Stimulated activated CD4-positive, alpha-beta T cell treated with anti-CD3 and anti-CD28 coated beads, Interleukin-12 subunit alpha, Interleukin-12 subunit beta, amount 100 ng/mL, for 4 hours (primary cell): ENCODE measurements around the gene CARD9.
"Not testable (repeated sequence)": the region's sequence is repeated elsewhere in the genome, so short reads cannot be mapped to it uniquely, and the experiment has no call there.

ENCODE experiments used
- DNase-seq: peaks from one replicate; pipeline ENCODE4 v3.0.0-alpha.2; 2020

Gene CARD9

DNA sequence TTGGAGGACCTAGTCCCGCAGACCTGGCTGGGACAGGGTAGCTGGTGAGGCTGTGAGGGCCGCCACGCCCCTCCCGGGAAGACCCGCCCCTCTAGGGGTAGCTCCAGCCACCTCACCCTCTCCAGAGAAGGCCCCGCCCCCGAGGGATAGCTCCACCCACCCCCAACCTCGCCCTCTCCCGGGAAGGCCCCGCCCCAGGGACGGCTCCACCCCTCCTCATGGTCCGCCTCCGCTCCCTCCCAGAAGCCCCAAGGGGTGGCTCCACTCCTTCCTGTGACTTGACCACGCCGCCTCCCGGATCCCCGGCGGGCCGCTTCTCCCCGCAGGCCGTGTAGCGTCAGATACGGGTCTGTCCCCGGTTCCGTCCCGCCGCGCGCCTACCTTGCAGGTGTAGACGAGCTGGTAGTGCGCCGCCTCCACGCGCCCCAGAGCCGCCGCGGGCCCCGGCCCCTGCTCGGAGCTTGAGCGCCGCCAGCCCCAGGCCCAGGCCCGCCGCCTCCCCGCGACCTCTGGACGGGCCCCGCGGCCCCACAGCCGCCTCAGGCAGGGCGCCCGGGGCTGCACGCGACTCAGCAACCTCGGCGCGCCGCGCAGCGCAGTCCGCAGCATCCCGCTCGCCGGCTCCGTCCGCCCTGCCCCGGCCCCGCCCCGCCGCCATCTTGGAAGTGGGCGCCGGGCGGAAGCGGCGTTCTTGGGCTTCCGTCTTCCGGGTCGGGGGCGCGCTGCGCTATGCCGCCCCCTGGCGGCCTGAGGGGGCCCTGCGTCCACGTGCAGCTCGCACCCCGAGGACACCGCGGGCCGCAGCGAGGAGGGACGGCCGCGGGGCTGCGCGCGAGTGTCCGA lies 10.1 kb downstream of the CARD9 start, which contains the start of gene DNLZ:
Gene DNLZ, minus strand, starts transcription at position 639 of the 843 bp plus-strand sequence. Its CDS starts 30 bp downstream, at position 609.
- peak; percentile 98 for DNase-seq

DNA sequence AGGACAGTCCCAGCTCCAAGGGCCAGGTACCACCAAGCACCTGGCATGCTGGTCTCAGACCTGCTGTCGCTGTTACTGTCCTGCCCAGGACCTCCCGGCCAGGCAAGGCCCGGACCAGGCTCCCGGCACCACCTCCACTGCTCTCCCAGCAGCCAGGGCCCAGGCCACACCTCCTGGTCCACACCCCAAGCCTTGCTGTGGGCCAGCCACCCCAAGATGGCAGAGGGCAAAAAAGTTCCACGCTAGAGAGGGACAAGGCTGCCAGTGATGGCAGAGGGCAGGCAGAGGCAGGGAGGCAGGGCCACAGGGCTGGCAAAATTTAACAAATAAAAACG lies 11.1 kb downstream of the CARD9 start:
- no peak for DNase-seq

DNA sequence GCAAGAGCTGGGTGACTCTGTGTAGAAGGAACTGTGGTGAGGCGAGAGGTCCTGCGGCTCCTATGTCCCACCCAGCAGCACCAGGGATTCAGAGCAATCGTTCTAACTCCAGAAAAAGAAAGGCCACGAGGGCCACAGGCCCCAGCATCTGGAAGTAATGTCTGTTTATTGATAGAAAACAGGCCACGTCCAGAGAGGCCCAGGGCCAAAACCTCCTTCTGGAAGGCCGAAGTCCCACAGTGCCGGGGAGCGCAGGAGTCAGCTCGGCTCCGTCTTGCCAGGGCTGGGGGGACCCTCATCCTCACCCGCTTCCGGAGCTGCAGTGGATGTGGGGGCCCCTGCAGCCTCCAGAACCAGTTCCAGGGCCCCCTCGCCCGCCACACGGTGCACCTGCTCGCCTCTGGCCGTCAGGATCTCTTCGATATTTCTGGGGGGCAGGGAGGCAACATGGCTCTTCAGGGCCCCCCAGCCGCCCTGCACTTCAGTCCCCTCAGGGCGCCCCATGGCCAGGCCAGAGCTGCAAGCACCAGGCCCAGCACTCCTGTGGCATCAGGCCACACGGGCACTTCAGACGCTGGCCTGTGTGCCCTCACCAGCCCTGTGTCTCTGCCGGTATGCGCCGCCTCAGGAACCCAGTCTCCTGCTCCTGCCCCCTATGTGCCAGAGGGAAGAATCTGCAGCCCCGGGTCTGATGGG lies 11.6 kb downstream of the CARD9 start:
- no peak for DNase-seq

GRCh38 chr9:136361047-136361753 lies 12.3 kb downstream of the CARD9 start:
- no peak for DNase-seq

DNA sequence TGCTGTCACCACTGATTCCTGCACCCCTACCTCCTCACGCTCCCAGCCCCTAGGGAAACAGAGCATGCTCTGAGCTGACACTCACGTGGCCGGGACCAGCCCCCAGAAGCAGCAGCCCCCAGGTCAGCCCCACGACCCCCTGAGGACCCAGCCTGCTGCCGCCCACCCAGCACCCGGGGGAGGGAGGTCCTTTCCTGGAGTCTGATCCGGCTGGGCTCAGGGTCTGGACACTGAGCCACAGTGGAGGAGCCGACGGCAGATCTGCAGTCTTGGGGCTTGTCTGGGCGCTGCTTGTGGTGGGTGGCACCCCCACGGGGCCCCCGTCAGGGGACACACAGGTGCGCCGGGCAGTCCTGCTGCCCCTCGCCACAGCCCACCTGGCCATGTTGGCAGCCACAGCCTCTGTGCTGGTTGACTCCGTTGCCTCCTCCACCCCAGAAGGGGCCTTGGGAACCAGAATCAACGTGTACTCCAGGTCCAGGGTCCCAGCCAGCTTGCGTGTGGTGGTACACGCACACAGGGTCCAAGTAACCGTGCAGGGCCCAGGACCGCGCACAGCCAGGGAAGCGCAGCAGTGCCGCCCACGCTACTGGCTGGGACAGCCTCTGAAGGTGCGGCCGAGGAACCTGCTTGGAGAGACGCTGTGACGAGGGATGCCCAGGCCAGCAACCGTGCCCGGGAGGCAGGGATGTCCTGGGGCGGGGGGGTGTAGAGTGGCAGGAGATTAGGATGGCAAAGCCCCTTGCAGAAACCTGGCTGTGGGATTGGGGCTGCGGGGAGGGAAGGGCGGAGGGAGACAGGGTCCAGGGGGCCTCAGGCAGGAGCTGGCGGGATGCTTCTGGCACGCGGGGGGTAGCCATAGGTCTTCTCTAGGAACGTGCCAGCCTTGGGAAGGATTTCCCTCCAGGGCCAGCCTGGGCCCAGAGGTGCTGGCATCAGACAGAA lies 13.4 kb downstream of the CARD9 start:
- DNase-seq = no peak

DNA sequence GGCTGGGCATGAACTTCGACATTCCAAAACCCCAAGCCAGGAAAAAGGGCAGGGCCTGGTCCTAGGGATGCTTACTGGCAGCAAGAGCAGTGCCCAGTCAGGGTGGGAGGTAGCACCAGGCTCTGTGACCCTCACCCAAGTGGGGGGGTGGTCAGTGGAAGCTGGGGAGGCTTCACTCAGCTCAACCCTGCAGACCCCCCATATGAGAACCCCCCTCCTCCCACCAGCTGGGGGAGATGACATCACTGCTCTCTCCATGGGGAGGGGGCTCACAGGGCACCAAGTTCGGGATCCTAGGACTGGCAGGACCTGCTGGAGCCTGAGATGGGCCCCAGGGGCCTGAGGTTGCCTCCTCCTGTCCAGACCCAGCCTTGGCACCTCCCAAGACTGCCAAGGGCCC lies 14.6 kb downstream of the CARD9 start:
- no peak for DNase-seq

DNA sequence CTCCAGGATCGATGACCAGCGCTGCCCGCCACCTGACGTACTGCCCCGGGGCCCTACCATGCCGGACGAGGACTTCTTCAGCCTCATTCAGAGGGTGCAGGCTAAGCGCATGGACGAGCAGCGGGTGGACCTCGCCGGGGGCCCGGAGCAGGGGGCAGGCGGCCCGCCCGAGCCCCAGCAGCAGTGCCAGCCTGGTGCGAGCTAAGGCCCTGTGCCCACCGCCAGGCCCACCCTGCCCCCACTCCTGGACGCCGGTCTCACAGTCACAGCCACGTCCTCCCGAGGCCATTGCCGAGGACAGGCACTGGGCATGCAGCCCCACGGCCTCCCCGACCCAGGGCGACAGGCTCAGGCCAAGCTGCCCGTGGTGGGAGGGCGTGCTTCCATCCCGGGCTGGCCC lies 15.5 kb downstream of the CARD9 start:
- no peak for DNase-seq

DNA sequence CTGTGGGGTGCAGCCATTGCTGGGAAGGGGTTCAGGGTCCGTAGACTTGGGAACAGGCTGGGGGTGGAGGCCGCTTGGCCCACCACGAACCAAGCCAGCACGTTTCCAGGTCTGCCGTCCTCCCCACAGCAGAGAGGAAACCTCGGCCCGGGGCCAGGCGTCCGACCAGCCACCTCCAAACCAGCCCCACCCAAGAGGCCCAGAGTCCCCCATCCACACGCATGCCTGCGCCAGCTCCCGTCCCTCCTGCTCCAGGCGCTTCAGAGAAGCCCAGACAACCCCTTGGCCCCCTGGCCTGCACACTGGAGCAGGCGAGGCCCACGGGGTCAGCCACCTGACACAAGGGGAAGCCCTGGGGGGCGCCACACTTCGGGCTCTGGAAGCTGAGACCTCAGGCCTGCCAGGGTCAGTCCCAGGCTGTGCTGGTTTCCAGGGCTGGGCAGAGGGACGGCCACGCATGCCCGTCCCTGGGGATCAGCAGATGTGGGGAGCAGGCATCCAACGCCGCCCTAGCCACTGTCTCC lies 16.2 kb downstream of the CARD9 start:
- DNase-seq = no peak

DNA sequence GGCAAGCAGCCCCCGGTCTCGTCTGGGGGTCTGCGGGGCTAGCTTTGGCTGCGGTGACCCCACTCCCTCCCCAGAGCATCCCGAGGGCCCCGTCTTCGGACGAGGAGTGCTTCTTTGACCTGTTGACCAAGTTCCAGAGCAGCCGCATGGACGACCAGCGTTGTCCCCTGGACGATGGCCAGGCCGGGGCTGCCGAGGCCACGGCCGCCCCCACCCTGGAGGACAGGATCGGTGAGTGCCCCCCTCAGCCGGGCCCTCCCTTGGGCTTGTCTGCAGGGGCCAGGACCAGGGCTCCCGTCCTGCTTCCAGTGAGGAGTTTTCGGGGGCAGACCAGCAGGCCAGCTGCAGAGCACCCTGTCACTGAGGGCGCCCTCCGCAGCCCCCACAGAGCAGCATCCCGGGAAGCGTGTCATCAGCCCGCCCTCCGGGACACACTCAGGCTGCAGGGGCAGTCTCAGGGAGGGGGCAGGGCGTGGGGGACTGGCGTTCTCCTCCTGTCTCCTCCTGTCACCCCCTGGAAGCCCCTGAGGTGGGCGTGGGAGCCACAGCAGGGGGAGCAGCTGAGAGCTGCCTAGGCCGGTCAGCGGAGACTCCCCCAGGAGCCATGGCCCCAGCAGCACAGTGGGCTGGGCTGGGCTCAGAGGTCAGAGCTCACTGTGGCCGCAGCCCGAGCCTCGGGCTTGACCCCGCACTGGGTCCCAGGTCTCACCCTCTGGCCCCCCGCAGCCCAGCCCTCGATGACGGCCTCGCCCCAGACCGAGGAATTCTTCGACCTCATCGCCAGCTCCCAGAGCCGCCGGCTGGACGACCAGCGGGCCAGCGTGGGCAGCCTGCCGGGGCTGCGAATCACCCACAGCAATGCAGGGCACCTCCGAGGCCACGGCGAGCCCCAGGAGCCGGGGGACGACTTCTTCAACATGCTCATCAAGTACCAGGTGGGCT lies 17.6 kb downstream of the CARD9 start:
- no peak for DNase-seq

DNA sequence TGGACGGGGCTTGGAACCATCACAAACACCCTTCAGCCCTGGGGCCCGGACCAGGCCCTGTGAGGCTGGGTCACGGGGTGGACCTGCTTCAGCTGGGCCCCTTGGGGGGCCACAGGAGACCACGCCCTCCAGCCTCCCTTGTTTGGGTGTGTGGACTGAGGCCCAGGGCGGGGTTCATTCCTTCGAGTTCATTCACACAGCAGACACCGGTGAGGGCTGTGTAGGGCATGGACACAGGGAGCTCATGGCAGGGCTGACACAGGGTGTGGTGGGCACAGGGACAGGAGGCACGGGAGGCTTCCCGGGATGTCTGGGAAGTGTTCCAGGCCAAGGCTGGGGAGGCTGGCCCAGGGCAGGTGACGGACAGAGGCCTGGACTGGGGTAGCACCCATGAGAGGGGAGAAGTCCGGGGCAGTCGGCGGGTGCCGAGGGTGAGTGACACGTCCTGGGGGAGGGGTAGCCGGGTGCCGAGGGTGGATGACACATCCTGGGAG lies 18.8 kb downstream of the CARD9 start:
- no peak for DNase-seq

GRCh38 chr9:136353757-136354488 lies 19.5 kb downstream of the CARD9 start:
- no peak for DNase-seq

DNA sequence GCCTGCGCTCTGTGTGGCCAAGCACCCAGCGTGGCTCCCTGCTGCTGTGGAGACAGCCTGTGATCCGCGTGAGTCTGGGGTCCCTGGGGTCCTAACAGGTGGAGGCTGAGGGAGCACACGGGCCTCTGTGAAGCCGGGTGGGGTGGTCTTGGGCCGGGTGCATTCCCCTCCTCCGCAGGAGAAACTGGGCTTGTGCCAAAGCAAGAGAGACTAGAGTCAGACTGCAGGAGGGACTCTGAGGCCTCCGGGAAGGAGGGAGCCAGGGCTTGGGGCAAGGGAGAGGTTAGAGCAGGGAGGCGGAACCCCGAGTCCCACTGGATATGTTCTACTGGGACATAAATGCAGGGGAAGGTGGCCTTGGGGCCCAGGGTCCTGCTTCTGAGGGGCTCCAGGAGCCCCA lies 20.4 kb downstream of the CARD9 start:
- no peak for DNase-seq

DNA sequence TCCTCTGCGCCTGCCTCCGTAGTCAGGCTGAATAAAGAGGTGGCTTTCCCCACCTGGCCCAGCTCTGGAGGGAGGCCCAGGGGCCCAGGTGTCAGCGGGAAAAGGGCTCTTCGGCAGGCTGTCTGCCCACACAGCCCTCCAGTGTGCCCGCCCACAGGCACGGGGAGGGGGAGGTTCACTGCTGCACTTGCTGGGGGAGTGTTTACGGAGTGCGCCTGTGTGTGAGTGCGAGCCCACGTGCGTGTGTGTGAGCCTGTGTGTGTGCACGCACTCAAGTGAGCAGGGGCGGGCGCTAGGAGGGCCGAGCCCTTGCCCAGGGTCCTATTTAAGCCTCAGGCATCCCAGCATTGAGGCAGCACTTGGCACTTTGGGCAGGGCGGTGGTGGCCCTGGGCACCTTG lies 20.8 kb downstream of the CARD9 start:
- no peak for DNase-seq

GRCh38 chr9:136351868-136352267 lies 21.6 kb downstream of the CARD9 start:
- not testable (repeated sequence) for DNase-seq

GRCh38 chr9:136351252-136351800 lies 22.1 kb downstream of the CARD9 start:
- no peak for DNase-seq

- DNase-seq = no peak
These were observed 23.9 kb downstream of the CARD9 start for GRCh38 chr9:136349546-136349945.

DNA sequence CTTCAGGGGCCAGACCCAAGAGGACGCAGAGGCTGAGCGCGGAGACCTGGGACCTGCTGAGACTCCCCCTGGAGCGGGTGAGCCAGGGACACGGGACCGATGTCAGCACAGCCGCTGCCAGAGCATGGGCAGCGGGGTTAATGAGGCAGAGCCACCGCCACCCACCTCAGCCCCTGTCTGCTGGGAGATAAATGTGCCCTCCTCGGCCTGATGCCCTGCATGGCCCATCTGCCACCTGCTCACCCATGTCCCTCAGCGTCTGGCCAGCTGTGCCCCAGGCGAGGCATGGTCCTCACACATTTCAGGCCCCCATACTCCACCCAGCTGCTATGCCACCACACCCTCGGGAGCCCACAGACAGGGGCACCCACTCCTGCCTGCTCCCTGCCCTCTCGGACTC lies 24.8 kb downstream of the CARD9 start:
- no peak for DNase-seq

DNA sequence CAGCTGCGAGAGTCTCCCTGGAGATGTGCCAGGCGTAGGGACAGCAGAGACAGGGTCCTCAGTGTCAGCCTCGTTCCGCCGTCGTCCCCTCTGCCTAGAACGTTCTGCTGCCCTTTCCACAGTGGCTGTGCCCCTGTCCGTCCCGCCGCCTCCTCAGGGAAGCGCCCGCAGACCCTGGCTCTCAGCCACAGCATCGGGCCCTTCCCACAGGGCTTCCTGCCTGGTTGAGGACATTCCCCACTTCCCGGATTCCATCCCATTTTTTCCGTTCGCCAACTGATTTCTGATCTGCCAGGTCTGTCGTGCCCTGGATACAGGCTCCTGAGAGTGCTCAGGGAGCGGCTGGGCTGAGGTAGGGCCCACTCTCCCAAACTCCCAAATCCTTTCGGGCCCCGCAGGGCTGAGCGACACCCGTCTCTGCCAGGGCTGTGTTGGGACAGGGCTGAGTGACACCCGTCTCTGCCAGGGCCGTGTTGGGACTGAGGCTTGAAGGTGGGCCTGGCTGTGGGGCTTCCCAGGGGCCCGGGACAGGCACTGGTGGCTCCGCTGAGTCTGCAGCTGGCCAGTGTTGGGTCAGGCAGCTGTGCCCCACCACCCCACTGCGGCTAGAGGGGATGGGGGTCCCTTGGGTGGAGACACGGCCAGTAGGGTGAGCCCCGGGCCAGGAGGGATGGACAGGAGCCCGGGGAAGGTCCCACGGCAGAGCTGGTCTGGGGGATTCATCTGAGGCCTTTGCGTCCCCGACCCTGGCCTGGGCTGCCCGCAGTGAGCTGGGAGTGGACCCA lies 25.8 kb downstream of the CARD9 start:
- DNase-seq = no peak

DNA sequence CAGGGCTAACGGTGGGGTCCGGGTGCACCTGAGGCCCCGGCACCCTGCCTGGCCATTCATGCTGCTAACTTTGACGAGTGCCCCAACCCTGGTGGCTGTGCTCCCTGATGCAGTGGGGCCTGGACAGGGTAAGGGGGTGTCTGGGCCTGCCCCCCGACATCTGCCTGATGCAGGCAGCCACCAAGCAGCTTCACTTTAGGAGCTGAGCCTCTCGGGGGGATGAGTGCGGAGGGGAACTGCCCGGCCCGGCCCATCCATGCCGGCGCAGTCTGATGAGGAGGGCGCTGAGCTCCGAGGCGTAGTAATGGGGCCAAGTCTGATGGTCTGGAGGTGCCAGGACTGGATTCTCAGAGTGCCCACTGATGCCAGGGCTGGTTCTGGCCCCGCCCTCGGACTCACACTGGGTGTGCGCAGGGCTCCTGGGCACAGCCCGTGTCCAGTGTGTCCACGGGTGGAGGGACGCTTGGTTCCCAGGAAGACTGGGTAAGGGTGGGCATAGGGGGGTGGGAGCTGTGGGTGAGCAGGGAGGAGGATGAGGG lies 26.5 kb downstream of the CARD9 start:
- DNase-seq = no peak
